HEK293 (cell line): ENCODE results near the gene MTX1.
A peak's percentile ranks its signal among the peaks of the same experiment; 100 is the strongest.

Experiments
- AEBP2 ChIP-seq: fragments of 450-650 bp; formaldehyde crosslinking; IDR thresholded peaks from 2 replicates; pipeline ENCODE4 v1.5.1; 2016; ENCODE audit warnings: missing biosample characterization, missing genetic modification characterization, borderline replicate concordance
- CTCF ChIP-seq: fragments of 450-650 bp; formaldehyde crosslinking; IDR thresholded peaks from 2 replicates; pipeline ENCODE4 v1.5.1; 2016; ENCODE audit warnings: missing biosample characterization, missing genetic modification characterization
- HOXD13 ChIP-seq: sonication (generic); formaldehyde crosslinking; IDR thresholded peaks from 2 replicates; pipeline ENCODE4 v1.8.0; 2022; ENCODE audit warnings: missing genetic modification reagents, borderline replicate concordance
- OSR2 ChIP-seq: fragments of 450-650 bp; formaldehyde crosslinking; IDR thresholded peaks from 2 replicates; pipeline ENCODE4 v1.5.1; 2016; ENCODE audit warnings: missing biosample characterization, missing genetic modification characterization
- RBAK ChIP-seq: fragments of 450-650 bp; formaldehyde crosslinking; IDR thresholded peaks from 2 replicates; pipeline ENCODE4 v1.5.1; 2016; ENCODE audit warnings: missing biosample characterization, missing genetic modification characterization
- YY2 ChIP-seq: fragments of 450-650 bp; formaldehyde crosslinking; IDR thresholded peaks from 2 replicates; pipeline ENCODE4 v1.5.1; 2016; ENCODE audit warnings: missing biosample characterization, missing genetic modification characterization
- ZBTB1 ChIP-seq: fragments of 450-650 bp; formaldehyde crosslinking; IDR thresholded peaks from 2 replicates; pipeline ENCODE4 v1.5.1; 2016; ENCODE audit warnings: missing biosample characterization, missing genetic modification characterization
- ZBTB21 ChIP-seq: fragments of 450-650 bp; formaldehyde crosslinking; IDR thresholded peaks from 2 replicates; pipeline ENCODE4 v1.5.1; 2017; ENCODE audit warnings: missing biosample characterization, missing genetic modification characterization
- ZBTB26 ChIP-seq: fragments of 450-650 bp; formaldehyde crosslinking; optimal IDR thresholded peaks from 2 replicates; pipeline ENCODE3; 2016; ENCODE audit warnings: missing biosample characterization, mild to moderate bottlenecking, missing genetic modification characterization
- ZBTB6 ChIP-seq: fragments of 450-650 bp; formaldehyde crosslinking; IDR thresholded peaks from 2 replicates; pipeline ENCODE4 v1.5.1; 2017; ENCODE audit warnings: missing biosample characterization, missing genetic modification characterization
- ZNF138 ChIP-seq: fragments of 450-650 bp; formaldehyde crosslinking; IDR thresholded peaks from 2 replicates; pipeline ENCODE4 v1.5.1; 2016; ENCODE audit warnings: missing biosample characterization, missing genetic modification characterization, borderline replicate concordance
- ZNF155 ChIP-seq: fragments of 450-650 bp; formaldehyde crosslinking; IDR thresholded peaks from 2 replicates; pipeline ENCODE4 v1.5.1; 2016; ENCODE audit warnings: missing biosample characterization, missing genetic modification characterization
- ZNF157 ChIP-seq: fragments of 450-650 bp; formaldehyde crosslinking; IDR thresholded peaks from 2 replicates; pipeline ENCODE4 v1.5.1; 2016; ENCODE audit warnings: missing biosample characterization, missing genetic modification characterization
- ZNF202 ChIP-seq: fragments of 450-650 bp; formaldehyde crosslinking; IDR thresholded peaks from 2 replicates; pipeline ENCODE4 v1.5.1; 2016; ENCODE audit warnings: missing biosample characterization, missing genetic modification characterization, borderline replicate concordance
- ZNF335 ChIP-seq: fragments of 450-650 bp; formaldehyde crosslinking; conservative IDR thresholded peaks from 2 replicates; pipeline ENCODE4 v1.5.1; 2016; ENCODE audit warnings: missing biosample characterization, missing genetic modification characterization
- ZNF37A ChIP-seq: fragments of 450-650 bp; IDR thresholded peaks from 2 replicates; pipeline ENCODE4 v1.5.1; 2018; ENCODE audit warnings: missing biosample characterization, missing genetic modification characterization
- ZNF398 ChIP-seq: fragments of 450-650 bp; formaldehyde crosslinking; IDR thresholded peaks from 2 replicates; pipeline ENCODE4 v1.5.1; 2017; ENCODE audit warnings: missing biosample characterization, missing genetic modification characterization
- ZNF449 ChIP-seq: fragments of 450-650 bp; formaldehyde crosslinking; IDR thresholded peaks from 2 replicates; pipeline ENCODE4 v1.5.1; 2017; ENCODE audit warnings: missing biosample characterization, mild to moderate bottlenecking, missing genetic modification characterization, moderate library complexity
- ZNF501 ChIP-seq: fragments of 450-650 bp; formaldehyde crosslinking; IDR thresholded peaks from 2 replicates; pipeline ENCODE4 v1.5.1; 2016; ENCODE audit warnings: missing biosample characterization, missing genetic modification characterization
- ZNF510 ChIP-seq: fragments of 450-650 bp; formaldehyde crosslinking; IDR thresholded peaks from 2 replicates; pipeline ENCODE4 v1.5.1; 2018; ENCODE audit warnings: mild to moderate bottlenecking, missing genetic modification characterization, missing biosample characterization; ENCODE audit not compliant: insufficient replicate concordance
- ZNF626 ChIP-seq: fragments of 450-650 bp; sonication (Bioruptor Pico); formaldehyde crosslinking; IDR thresholded peaks from 2 replicates; pipeline ENCODE4 v1.5.1; 2018; ENCODE audit warnings: missing biosample characterization, missing genetic modification characterization, inconsistent platforms
- ZNF629 ChIP-seq: fragments of 450-650 bp; formaldehyde crosslinking; IDR thresholded peaks from 2 replicates; pipeline ENCODE4 v1.5.1; 2017; ENCODE audit warnings: missing biosample characterization, missing genetic modification characterization
- ZNF639 ChIP-seq: fragments of 450-650 bp; formaldehyde crosslinking; IDR thresholded peaks from 2 replicates; pipeline ENCODE4 v1.5.1; 2016; ENCODE audit warnings: missing biosample characterization, missing genetic modification characterization
- ZNF658 ChIP-seq: fragments of 450-650 bp; formaldehyde crosslinking; IDR thresholded peaks from 2 replicates; pipeline ENCODE4; 2016; ENCODE audit warnings: missing biosample characterization, missing genetic modification characterization
- ZNF837 ChIP-seq: fragments of 450-650 bp; formaldehyde crosslinking; IDR thresholded peaks from 2 replicates; pipeline ENCODE4 v1.5.1; 2016; ENCODE audit warnings: missing biosample characterization, missing genetic modification characterization
- ZSCAN16 ChIP-seq: fragments of 450-650 bp; formaldehyde crosslinking; IDR thresholded peaks from 2 replicates; pipeline ENCODE4 v1.5.1; 2016; ENCODE audit warnings: missing biosample characterization, missing genetic modification characterization
- ZSCAN4 ChIP-seq: fragments of 450-650 bp; formaldehyde crosslinking; IDR thresholded peaks from 2 replicates; pipeline ENCODE4 v1.5.1; 2017; ENCODE audit warnings: missing biosample characterization, missing genetic modification characterization
- ZXDB ChIP-seq: fragments of 450-650 bp; formaldehyde crosslinking; IDR thresholded peaks from 2 replicates; pipeline ENCODE4 v1.5.1; 2016; ENCODE audit warnings: missing biosample characterization, missing genetic modification characterization

The MTX1 gene

GRCh38 chr1:155255243-155256007 is 46.9 kb downstream of the MTX1 start, which contains the start of gene ENTREP3 (continued):
- no peak for TF ChIP-seq ZNF138 (tag by site-specific recombination)
- no peak for TF ChIP-seq ZNF510 (tag by site-specific recombination)
- TF ChIP-seq ZNF658 (tag by site-specific recombination), result no peak
- no peak for TF ChIP-seq ZBTB21 (tag by site-specific recombination)
- TF ChIP-seq ZNF837 (tag by site-specific recombination), result no peak
- peak; percentile 77 for TF ChIP-seq ZNF335
- TF ChIP-seq CTCF (tag by site-specific recombination), result no peak; the same call in 1 of the 2 replicates
- no peak for TF ChIP-seq ZNF155
- TF ChIP-seq ZNF626 (tag by site-specific recombination), result no peak
- peak; percentile 55; the same call in 1 of the 2 replicates for TF ChIP-seq ZNF639 (tag by site-specific recombination)
- no peak for TF ChIP-seq ZNF37A (tag by site-specific recombination)
- TF ChIP-seq HOXD13, result no peak
- TF ChIP-seq ZNF398 (tag by site-specific recombination), result peak; percentile 70
- 0 out of 2 replicates have a peak, but pooled peaks have one; percentile 27 for TF ChIP-seq ZSCAN4 (tag by site-specific recombination)
- no peak for TF ChIP-seq ZNF202 (tag by site-specific recombination)
- TF ChIP-seq ZNF501, result peak; percentile 67; the same call in 1 of the 2 replicates
- TF ChIP-seq ZBTB6 (tag by site-specific recombination), result peak; percentile 34; the same call in 1 of the 2 replicates
- TF ChIP-seq YY2 (tag by site-specific recombination), result peak; percentile 94
- TF ChIP-seq RBAK (tag by site-specific recombination), result no peak
- TF ChIP-seq ZXDB (tag by site-specific recombination), result peak; percentile 95
- TF ChIP-seq OSR2 (tag by site-specific recombination), result no peak
- TF ChIP-seq AEBP2 (tag by site-specific recombination), result no peak
- TF ChIP-seq ZNF449, result no peak
- no peak for TF ChIP-seq ZSCAN16
- TF ChIP-seq ZNF629 (tag by site-specific recombination), result peak; percentile 76
- TF ChIP-seq ZBTB26, result peak; percentile 55
- no peak for TF ChIP-seq ZBTB1 (tag by site-specific recombination)
- no peak for TF ChIP-seq ZNF157 (tag by site-specific recombination)
